ENCODE data around the gene CANX. TPM values are rescaled to one million over a fixed set of nuclear protein-coding genes. Genes with fewer than 3 reads are reported as not detected.
"Not testable (repeated sequence)": the region's sequence is repeated elsewhere in the genome, so short reads cannot be mapped to it uniquely, and the experiment has no call there.

The CANX gene
- total and polyA plus RNA-seq, 11 donors, result 81.6 to 699 (median 473) TPM

- H3K36me3 ChIP-seq, result no peaks in the 10 kb centered on the region
- ATAC-seq, result no peak
- no peak for TF ChIP-seq CTCF (IDR thresholded peaks at IDR 0.05)
- no peak for TF ChIP-seq POLR2A (IDR thresholded peaks at IDR 0.05)
- no peak overlapping the region for H3K4me3 ChIP-seq
- no peaks in the 10 kb centered on the region for H3K27me3 ChIP-seq
- H3K4me1 ChIP-seq, result peaks cover 4 to 24% (median 18%) of the 10 kb centered on the region in 12 donors
- 88 to 95% (median 92%) methylated on average over 9 of the region's 9 CpGs for WGBS, 4 donors
- H3K27ac ChIP-seq, result no peak overlapping the region
- DNase-seq, result no peak
- no peaks in the 10 kb centered on the region for H3K9me3 ChIP-seq
- intact Hi-C loops (cut with DNase I), result no loop called here
Measured at GRCh38 chr5:179680014-179680779, 18.6 kb upstream of the CANX start.

- no peaks in the 10 kb centered on the region for H3K9me3 ChIP-seq
- no peaks in the 10 kb centered on the region for H3K27me3 ChIP-seq
- peaks cover 4 to 24% (median 18%) of the 10 kb centered on the region in 12 donors for H3K4me1 ChIP-seq
- no peak for ATAC-seq
- DNase-seq, result no peak
- H3K27ac ChIP-seq, result no peak within 1 kb of the TSS
- no peak for TF ChIP-seq CTCF (IDR thresholded peaks at IDR 0.05)
- no peak for TF ChIP-seq POLR2A (IDR thresholded peaks at IDR 0.05)
- H3K36me3 ChIP-seq, result no peaks in the 10 kb centered on the region
- H3K4me3 ChIP-seq, result no peak within 1 kb of the TSS
- intact Hi-C loops (cut with DNase I), result no loop called here
- 90 to 96% (median 95%) methylated on average over 5 of the region's 5 CpGs for WGBS, 4 donors
Measured at GRCh38 chr5:179680780-179681401, 17.9 kb upstream of the CANX start, which contains the start of gene CBY3. TSS of gene CBY3 (minus strand) at chr5:179681034. CDS start at chr5:179680918, 116 bp downstream.

- H3K36me3 ChIP-seq; DNase-seq; intact Hi-C loops (cut with DNase I); H3K9me3 ChIP-seq; H3K27ac ChIP-seq; H3K4me1 ChIP-seq; H3K27me3 ChIP-seq; H3K4me3 ChIP-seq; ATAC-seq: not testable (repeated sequence)
- WGBS, 4 donors, result 84 to 90% (median 88%) methylated on average over 9 of the region's 9 CpGs
Measured at GRCh38 chr5:179689212-179689611, 9.6 kb upstream of the CANX start.

- no peaks in the 10 kb centered on the region for H3K27me3 ChIP-seq
- DNase-seq (no peak), ATAC-seq (no peak)
- no peak overlapping the region for H3K27ac ChIP-seq
- intact Hi-C loops (cut with DNase I), result no loop called here
- no peak for TF ChIP-seq POLR2A (IDR thresholded peaks at IDR 0.05)
- TF ChIP-seq CTCF (IDR thresholded peaks at IDR 0.05), result no peak
- peaks cover 0 to 19% (median 9%) of the 10 kb centered on the region in 12 donors for H3K4me1 ChIP-seq
- no peaks in the 10 kb centered on the region for H3K9me3 ChIP-seq
- H3K4me3 ChIP-seq, result no peak overlapping the region
- H3K36me3 ChIP-seq, result no peaks in the 10 kb centered on the region
- whole genome bisulfite sequencing, 4 donors, result 90 to 95% (median 91%) methylated on average over 6 of the region's 6 CpGs
Measured at GRCh38 chr5:179694561-179694960, 4.2 kb upstream of the CANX start.
